22Rv1 (cell line): ENCODE data around the gene COL7A1.

ENCODE experiments used
- H3K27ac ChIP-seq: fragments of 450-650 bp; 2 replicates; pipeline ENCODE4 v1.5.1; 2017
- CTCF ChIP-seq: fragments of 450-650 bp; IDR thresholded peaks from 2 replicates; pipeline ENCODE4 v1.5.1; 2017; ENCODE audit warnings: mild to moderate bottlenecking
- ZFX ChIP-seq: fragments of 450-650 bp; IDR thresholded peaks from 2 replicates; pipeline ENCODE4 v1.6.1; 2017; ENCODE audit warnings: antibody characterized with exemption, borderline replicate concordance

The COL7A1 gene

DNA sequence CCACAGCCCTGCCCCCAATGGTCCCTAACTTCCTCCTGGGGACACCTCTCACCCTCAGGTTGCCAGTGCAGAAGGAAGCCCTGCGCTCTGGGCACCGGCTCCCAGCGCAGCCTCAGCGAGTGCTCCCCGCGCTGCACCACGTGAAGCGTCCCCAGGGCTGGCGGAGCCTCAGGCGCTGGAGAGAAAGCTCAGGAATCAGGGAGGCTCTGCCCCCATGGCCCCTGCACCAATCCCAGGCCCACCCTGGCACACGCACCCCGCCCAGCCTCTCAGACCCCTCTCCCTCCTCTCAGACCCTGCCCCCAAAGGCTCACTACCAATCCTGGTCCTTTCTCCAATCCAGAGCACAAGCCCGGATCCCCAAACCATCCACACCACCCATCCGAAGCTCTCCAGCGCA lies 6.9 kb downstream of the COL7A1 start:
- H3K27ac ChIP-seq, result no peak overlapping the region

GRCh38 chr3:48587686-48588085 lies 7.4 kb downstream of the COL7A1 start:
- TF ChIP-seq CTCF (no peak), ZFX (no peak)

More for the DNA sequence above, 6.9 kb downstream of the COL7A1 start:
- TF ChIP-seq ZFX (no peak), CTCF (no peak)

GRCh38 chr3:48585411-48585810 lies 9.7 kb downstream of the COL7A1 start:
- TF ChIP-seq CTCF (no peak), ZFX (no peak)
- H3K27ac ChIP-seq, result no peak overlapping the region

More at GRCh38 chr3:48587686-48588085, 7.4 kb downstream of the COL7A1 start:
- H3K27ac ChIP-seq, result no peak overlapping the region

- H3K27ac ChIP-seq, result no peak overlapping the region
- TF ChIP-seq ZFX (no peak), CTCF (no peak)
Observed at GRCh38 chr3:48584836-48585235, 10.3 kb downstream of the COL7A1 start.

DNA sequence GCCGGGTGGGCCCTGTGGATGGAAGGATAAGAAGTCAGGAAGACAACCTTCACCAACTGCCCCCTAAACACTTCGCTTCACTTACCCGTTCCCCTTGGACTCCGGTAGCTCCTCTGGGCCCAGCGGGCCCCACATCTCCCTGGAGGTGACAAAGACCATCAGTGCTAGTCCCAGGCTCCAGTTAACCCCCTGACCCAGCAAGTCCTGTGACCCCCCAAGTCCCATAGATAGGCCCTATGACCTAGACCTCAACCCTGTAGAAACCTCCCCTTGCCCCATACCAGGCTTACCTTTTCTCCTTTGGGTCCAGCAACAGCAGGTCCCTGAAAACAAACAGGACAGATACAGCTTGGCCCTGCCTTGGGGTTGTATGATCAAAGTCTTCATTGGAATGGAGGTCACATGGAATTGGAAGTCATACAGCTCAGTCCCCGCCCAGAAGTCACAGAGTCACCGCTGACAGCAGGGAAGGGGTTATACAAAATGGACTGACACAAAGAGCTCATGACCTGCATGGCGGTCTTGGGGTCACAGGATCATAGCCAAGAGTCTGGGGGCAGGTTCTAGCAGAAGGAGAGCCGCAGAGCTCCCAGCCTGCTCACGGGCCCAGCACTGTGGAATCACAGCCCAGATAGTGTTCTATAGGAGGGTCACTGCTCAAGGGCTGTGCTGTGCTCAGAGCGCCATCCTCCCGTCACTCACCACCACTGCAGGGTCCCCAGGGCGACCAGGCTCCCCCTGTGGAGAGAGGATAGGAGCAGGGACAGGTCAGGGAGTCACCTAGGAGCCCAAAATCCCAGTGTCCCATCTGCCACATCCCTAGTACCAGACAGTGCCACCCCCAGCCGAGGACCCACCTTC lies 13.3 kb downstream of the COL7A1 start:
- TF ChIP-seq CTCF (no peak), ZFX (no peak)
- no peak overlapping the region for H3K27ac ChIP-seq

- no peak for TF ChIP-seq CTCF
- TF ChIP-seq ZFX, result no peak
- no peak overlapping the region for H3K27ac ChIP-seq
Observed at GRCh38 chr3:48576647-48577046, 18.5 kb downstream of the COL7A1 start.

- H3K27ac ChIP-seq, result no peak overlapping the region
- TF ChIP-seq ZFX (no peak), CTCF (no peak)
Observed at GRCh38 chr3:48575366-48575765, 19.8 kb downstream of the COL7A1 start.
